ENCODE results near the gene ORAI1. TPM values are rescaled to one million over a fixed set of nuclear protein-coding genes. Genes with fewer than 3 reads are reported as not detected.
A peak's percentile ranks its signal among the peaks of the same experiment; 100 is the strongest.
"Not testable (repeated sequence)": the region's sequence is repeated elsewhere in the genome, so short reads cannot be mapped to it uniquely, and the experiment has no call there.

ORAI1 gene
- total RNA-seq, 3 donors from 2014 or later: 6.0 to 12.5 (median 6.7) TPM

DNA sequence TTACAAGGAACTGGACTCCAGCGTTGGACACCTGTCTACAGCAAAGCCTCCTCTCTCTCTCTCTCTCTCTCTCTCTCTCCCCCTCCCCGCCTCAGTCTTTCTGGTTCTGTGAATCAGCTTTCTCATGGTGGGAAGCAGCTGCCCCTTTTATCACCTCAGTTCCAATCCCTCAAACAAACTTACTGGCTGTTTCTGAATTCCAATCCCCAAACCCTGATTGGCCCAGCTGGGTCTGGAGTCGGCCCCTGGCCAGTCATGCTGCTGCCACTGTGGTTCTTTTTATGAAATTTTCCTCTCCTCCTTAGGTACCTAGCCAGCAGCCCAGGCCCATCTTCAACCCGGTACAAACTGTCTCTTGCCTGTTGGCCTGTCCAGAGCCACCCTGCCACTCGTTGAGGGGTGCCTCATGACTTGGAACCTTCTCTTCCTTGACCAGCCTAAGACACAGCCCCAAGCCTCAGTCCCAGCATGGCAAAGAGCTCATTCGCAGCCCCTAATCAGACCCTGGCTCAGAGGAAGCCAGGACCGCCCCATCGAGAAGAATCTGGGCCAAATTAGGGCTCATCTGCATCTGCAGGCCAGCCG, 52.5 kb downstream of the ORAI1 start:
- no peaks in the 10 kb centered on the region for H3K36me3 ChIP-seq
- H3K4me1 ChIP-seq: peaks cover 0 to under 1% of the 10 kb centered on the region in 2 donors
- peak overlapping the region; percentile 25 to 30 for H3K27ac ChIP-seq
- H3K4me3 ChIP-seq: no peak overlapping the region
- DNase-seq (ENCODE audit: low spot score in 2 of 2): no peak
- H3K9me3 ChIP-seq: no peaks in the 10 kb centered on the region
- H3K27me3 ChIP-seq: no peaks in the 10 kb centered on the region
- intact Hi-C loops (cut with DNase I; ENCODE audit: low total_unique reads): loop anchor here (10.0 kb wide), 1 partner anchor 124 kb away; no protein-coding TSS in a partner anchor
- TF ChIP-seq POLR2AphosphoS5 (IDR thresholded peaks at IDR 0.05) (no peak), POLR2A (IDR thresholded peaks at IDR 0.05) (no peak)
- TF ChIP-seq, protein P1, sequence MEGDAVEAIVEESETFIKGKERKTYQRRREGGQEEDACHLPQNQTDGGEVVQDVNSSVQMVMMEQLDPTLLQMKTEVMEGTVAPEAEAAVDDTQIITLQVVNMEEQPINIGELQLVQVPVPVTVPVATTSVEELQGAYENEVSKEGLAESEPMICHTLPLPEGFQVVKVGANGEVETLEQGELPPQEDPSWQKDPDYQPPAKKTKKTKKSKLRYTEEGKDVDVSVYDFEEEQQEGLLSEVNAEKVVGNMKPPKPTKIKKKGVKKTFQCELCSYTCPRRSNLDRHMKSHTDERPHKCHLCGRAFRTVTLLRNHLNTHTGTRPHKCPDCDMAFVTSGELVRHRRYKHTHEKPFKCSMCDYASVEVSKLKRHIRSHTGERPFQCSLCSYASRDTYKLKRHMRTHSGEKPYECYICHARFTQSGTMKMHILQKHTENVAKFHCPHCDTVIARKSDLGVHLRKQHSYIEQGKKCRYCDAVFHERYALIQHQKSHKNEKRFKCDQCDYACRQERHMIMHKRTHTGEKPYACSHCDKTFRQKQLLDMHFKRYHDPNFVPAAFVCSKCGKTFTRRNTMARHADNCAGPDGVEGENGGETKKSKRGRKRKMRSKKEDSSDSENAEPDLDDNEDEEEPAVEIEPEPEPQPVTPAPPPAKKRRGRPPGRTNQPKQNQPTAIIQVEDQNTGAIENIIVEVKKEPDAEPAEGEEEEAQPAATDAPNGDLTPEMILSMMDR (IDR thresholded peaks at IDR 0.05): no peak

DNA sequence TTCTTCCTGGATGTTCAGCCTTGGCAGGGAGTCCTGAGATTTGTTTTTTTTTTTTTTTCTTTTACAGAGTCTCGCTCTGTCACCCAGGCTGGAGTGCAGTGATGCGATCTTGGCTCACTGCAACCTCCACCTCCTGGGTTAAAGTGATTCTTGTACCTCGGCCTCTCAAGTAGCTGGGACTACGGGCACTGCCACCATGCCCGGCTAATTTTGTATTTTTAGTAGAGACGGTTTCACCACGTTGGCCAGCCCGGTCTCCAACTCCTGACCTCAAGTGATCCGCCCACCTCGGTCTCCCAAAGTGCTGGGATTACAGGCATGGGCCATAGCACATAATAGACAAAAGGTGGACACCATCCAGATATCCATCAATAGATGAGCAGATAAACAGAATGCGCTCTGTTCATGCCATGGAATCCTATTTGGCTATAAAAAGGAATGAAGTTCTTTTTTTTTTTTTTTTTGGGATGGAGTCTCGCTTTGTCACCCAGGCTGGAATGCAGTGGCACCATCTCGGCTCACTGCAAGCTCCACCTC, 53.4 kb downstream of the ORAI1 start:
- DNase-seq (ENCODE audit: low spot score in 2 of 2); H3K4me1 ChIP-seq; H3K36me3 ChIP-seq; H3K4me3 ChIP-seq; H3K9me3 ChIP-seq; H3K27me3 ChIP-seq: not testable (repeated sequence)
- peak overlapping the region; percentile 30 to 32 for H3K27ac ChIP-seq
- intact Hi-C loops (cut with DNase I; ENCODE audit: low total_unique reads): loop anchor here (10.0 kb wide), 1 partner anchor 125 kb away; no protein-coding TSS in a partner anchor

DNA sequence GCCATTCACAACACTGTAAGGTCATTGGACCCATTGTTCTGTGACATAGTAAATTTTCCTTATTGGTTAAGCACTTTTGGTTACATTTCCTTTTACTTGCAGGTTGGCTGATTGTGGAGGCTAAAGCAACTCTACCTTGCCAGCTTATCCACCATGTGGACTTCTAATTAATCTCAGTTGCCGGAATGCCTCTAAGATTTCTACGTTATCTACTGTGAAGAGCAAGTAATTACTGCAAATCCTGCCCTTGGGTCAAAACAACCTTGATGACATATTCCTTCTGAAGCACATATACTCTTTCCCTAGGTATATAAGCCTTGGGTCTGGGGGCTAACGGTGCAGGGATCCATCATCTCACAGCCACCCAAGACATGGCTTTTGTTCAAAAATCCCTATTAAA, 62.6 kb downstream of the ORAI1 start:
- Histone ChIP-seq H3K4me3 (no peak overlapping the region), H3K27ac (no peak overlapping the region), H3K36me3 (no peaks in the 10 kb centered on the region), H3K27me3 (no peaks in the 10 kb centered on the region), H3K4me1 (no peaks in the 10 kb centered on the region), H3K9me3 (no peaks in the 10 kb centered on the region)
- intact Hi-C loops (cut with DNase I; ENCODE audit: low total_unique reads): no loop called here
- TF ChIP-seq, protein P1 (IDR thresholded peaks at IDR 0.05): no peak
- TF ChIP-seq POLR2A (IDR thresholded peaks at IDR 0.05) (no peak), POLR2AphosphoS5 (IDR thresholded peaks at IDR 0.05) (no peak)
- no peak for DNase-seq (ENCODE audit: low spot score in 2 of 2)

DNA sequence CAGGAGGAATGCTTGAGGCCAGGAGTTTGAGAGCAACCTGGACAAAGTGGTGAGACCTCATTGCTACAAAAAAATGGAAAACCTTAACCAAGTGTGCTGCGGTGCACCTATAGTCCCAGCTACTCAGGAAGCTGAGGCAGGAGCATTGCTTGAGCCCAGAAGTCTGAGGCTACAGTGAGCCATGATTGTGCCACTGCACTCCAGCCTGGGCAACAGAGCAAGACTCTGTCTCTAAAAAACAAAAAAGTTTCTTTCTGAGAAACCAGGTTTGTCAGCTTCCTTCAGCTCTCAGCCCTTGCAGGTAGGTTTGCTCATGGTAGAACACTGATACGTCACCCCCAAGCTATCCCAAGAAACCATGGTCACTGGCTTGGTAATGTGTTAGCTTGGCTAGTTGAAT, 63.1 kb downstream of the ORAI1 start:
- TF ChIP-seq POLR2AphosphoS5 (IDR thresholded peaks at IDR 0.05): no peak
- TF ChIP-seq, protein P1 (IDR thresholded peaks at IDR 0.05): no peak
- TF ChIP-seq POLR2A (IDR thresholded peaks at IDR 0.05): no peak
- no peaks in the 10 kb centered on the region for H3K4me1 ChIP-seq
- DNase-seq (ENCODE audit: low spot score in 2 of 2): no peak
- no peak overlapping the region for H3K4me3 ChIP-seq
- intact Hi-C loops (cut with DNase I; ENCODE audit: low total_unique reads): no loop called here
- H3K9me3 ChIP-seq: no peaks in the 10 kb centered on the region
- H3K27me3 ChIP-seq: no peaks in the 10 kb centered on the region
- H3K27ac ChIP-seq: no peak overlapping the region
- no peaks in the 10 kb centered on the region for H3K36me3 ChIP-seq

Other genes starting within 250 kb of the ORAI1 start
- gene RNF34, start 226.4 kb upstream of the ORAI1 start, total RNA-seq: 10 to 100 TPM; 32.4 to 47.3 (median 45.1) TPM
- 10 to 100 TPM; 12.3 to 26.8 (median 16.7) TPM for gene KDM2B, start 45.5 kb upstream of the ORAI1 start, total RNA-seq
- 1 to 10 TPM in 1 of 3 donors, under 1 TPM in 1, not detected in 1; 0.29 to 2.0 TPM for gene MORN3, start 43.1 kb downstream of the ORAI1 start, total RNA-seq
- 1 to 10 TPM; 5.4 to 8.2 (median 6.1) TPM for gene TMEM120B, start 86.2 kb downstream of the ORAI1 start, total RNA-seq
- 10 to 100 TPM in 2 of 3 donors, 1 to 10 TPM in 1; 5.8 to 13.1 (median 12.0) TPM for gene RHOF, start 167.2 kb downstream of the ORAI1 start, total RNA-seq
- 1 to 10 TPM; 4.2 to 7.9 (median 6.1) TPM for gene SETD1B, start 177.5 kb downstream of the ORAI1 start, total RNA-seq
- gene HPD, start 232.3 kb downstream of the ORAI1 start, total RNA-seq: 1 to 10 TPM in 1 of 3 donors, under 1 TPM in 1, not detected in 1; 0.64 to 1.6 TPM